Fibroblast of the aortic adventitia (primary cell): ENCODE results near the gene TUT7. TPM values are rescaled to one million over a fixed set of nuclear protein-coding genes. Genes with fewer than 3 reads are reported as not detected.
"Not testable (repeated sequence)": the region's sequence is repeated elsewhere in the genome, so short reads cannot be mapped to it uniquely, and the experiment has no call there.

ENCODE experiments used
- DNase-seq: peaks from one replicate; pipeline ENCODE4 v3.0.0-alpha.2; 2010; ENCODE audit warnings: low read depth
- H3K4me3 ChIP-seq: 2 replicates; pipeline ENCODE4 v1.5.1; 2011; ENCODE audit warnings: low read depth, mild to moderate bottlenecking, control low read depth, low read length, moderate library complexity
- total RNA-seq: library from RNA; depleted of rRNA; stranded (reverse); fragments of >200 nt; gene quantifications from 2 replicates; pipeline ENCODE4 v1.2.3, GENCODE V29; 2012; ENCODE audit warnings: low replicate concordance
- TF ChIP-seq, protein P1 (sequence below): IDR thresholded peaks from 2 replicates; pipeline ENCODE4 v1.5.1; 2011; ENCODE audit warnings: mild to moderate bottlenecking, low read length, control low read depth, inconsistent platforms; ENCODE audit not compliant: insufficient read depth

Gene TUT7
- 44.2 and 116 TPM in 2 replicates for total RNA-seq

DNA sequence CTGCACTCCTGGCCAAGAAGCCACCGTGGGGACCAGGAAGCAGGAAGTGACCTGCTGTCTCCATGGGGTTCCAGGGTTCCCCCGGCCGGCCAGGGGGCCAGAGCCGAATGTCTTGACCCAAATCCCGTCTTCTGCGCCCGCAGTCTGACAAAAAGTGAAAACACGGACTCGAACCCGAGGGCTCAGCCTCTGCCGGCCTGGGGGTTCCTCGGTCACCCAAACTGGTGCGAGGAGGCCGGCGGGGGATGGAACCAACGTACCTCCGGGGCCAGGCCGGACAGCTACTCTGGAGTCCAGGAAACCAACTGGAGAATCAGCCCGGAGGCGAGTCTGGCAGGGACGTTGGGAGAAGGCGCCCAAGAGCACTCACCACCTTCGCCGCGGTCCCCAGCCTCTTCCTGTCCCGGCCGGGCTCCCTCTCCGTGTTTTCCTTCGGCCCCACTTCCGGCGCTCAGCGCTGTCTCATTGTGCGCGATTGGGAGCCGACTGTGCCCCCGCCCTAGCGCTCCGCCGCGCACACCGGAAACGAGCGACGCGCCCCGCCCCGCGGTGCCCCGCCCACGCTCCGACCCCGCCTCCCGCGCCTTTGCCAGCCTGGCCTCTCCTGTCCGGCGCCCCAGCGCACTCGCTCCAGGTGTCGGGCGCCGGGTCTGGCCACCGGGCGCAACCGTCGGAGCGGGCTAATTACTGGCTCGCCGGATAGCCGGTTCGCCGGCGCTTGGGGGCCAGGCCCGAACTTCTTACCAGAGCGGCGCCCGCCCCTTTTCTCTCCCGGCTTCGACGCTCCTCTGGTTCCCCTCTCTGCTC is at the start of gene TUT7:
TSS of gene TUT7 (minus strand) at position 400 of the 807 bp plus-strand sequence. CDS start 1,211 bp downstream, outside the sequence.
- peak within 1 kb of the TSS; percentile 96 for H3K4me3 ChIP-seq
- peak; percentile 94 for DNase-seq
- TF ChIP-seq, protein P1, sequence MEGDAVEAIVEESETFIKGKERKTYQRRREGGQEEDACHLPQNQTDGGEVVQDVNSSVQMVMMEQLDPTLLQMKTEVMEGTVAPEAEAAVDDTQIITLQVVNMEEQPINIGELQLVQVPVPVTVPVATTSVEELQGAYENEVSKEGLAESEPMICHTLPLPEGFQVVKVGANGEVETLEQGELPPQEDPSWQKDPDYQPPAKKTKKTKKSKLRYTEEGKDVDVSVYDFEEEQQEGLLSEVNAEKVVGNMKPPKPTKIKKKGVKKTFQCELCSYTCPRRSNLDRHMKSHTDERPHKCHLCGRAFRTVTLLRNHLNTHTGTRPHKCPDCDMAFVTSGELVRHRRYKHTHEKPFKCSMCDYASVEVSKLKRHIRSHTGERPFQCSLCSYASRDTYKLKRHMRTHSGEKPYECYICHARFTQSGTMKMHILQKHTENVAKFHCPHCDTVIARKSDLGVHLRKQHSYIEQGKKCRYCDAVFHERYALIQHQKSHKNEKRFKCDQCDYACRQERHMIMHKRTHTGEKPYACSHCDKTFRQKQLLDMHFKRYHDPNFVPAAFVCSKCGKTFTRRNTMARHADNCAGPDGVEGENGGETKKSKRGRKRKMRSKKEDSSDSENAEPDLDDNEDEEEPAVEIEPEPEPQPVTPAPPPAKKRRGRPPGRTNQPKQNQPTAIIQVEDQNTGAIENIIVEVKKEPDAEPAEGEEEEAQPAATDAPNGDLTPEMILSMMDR, result no peak

GRCh38 chr9:86402591-86402990 is 48.4 kb upstream of the TUT7 start:
- DNase-seq, result no peak
- no peak overlapping the region for H3K4me3 ChIP-seq
- TF ChIP-seq, protein P1, result no peak

DNA sequence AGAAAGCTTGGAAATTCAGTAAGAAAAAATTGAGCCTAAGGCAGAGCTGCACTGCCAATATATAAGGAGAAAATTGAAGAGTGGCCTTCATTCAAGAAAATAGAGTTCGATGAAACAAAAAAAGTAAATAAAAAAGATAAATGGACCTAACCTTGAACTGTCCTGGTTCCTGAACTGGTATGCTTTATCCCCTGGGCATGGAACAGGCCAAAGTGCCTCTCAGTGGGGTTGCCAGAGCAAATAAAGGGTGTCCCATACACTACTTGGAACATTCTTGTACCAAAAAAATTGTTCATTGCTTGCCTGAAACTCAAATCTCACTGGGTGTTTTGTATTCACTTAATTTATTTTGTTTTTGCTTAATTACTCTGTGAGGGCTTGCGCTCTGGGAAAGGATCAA is 42.2 kb upstream of the TUT7 start:
- DNase-seq, result no peak
- no peak overlapping the region for H3K4me3 ChIP-seq
- TF ChIP-seq, protein P1, result no peak

GRCh38 chr9:86390184-86390583 is 36.0 kb upstream of the TUT7 start:
- not testable (repeated sequence) for DNase-seq, H3K4me3 ChIP-seq

DNA sequence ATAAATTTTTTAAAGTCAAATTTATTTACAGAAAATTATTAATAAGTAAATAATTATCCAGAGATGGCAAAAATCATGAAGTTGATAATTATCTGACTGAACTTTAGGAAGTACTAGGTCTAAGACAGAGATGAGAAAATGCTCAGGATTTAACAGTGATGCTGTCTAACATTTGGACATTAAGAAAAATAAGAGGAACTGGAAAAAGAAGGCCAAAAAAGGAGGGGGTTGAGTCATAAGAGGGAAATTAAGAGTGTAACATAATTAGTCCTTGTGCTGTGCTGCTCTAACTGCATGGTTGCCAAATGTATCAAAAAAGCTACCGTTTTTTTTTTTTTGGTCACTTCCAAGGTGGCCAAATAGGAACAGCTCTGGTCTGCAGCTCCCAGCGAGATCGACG is 35.4 kb upstream of the TUT7 start:
- H3K4me3 ChIP-seq, result no peak overlapping the region
- no peak for DNase-seq
- TF ChIP-seq, protein P1, result no peak

DNA sequence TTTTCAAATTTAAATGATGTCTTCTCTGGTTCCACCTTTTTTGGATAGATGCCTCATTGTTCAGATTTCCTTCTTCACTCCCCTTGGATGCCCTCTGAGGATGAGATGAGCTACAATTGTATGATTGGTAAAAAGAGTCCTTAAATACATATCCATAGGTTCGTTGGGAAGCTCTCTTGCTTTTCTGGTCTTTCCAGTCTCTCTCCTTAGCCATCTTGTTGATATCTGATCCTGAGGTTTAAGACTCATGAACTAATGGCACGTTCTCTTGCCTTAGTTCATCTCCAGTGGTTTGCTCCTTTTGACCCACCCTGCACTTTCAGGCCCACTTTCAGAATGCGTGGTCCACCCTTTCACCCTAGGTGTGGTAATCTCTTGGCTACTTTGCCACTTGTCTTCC is 33.2 kb upstream of the TUT7 start:
- no peak overlapping the region for H3K4me3 ChIP-seq
- TF ChIP-seq, protein P1, result no peak
- DNase-seq, result no peak

DNA sequence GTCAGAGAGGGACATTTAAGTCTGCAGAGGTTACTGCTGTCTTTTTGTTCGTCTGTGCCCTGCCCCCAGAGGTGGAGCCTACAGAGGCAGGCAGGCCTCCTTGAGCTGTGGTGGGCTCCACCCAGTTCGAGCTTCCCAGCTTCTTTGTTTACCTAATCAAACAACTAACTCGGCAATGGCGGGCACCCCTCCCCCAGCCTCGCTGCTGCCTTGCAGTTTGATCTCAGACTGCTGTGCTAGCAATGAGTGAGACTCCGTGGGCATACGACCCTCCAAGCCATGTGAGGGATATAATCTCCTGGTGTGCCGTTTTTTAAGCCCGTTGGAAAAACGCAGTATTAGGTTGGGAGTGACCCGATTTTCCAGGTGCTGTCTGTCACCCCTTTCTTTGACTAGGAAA is 28.8 kb upstream of the TUT7 start:
- DNase-seq, H3K4me3 ChIP-seq: not testable (repeated sequence)

GRCh38 chr9:86376016-86376415 is 21.8 kb upstream of the TUT7 start:
- no peak overlapping the region for H3K4me3 ChIP-seq
- DNase-seq, result no peak
- TF ChIP-seq, protein P1, result no peak
